ENCODE measurements around the gene XNDC1N. TPM values are rescaled to one million over a fixed set of nuclear protein-coding genes. Genes with fewer than 3 reads are reported as not detected.

Gene XNDC1N
- total and polyA plus RNA-seq, 9 of the 15 experiments (the other 6 are each of a cell fraction or from before 2014, with no cell fraction given): 6.8 to 11.4 (median 9.7) TPM

GRCh38 chr11:71928737-71929443 is 496 bp upstream of the XNDC1N start, which contains the start of gene RNF121 (continued):
- TF ChIP-seq CXXC5 (CRISPR knock-in tag; IDR thresholded peaks at IDR 0.05) (peak; percentile 69), CTCFL (IDR thresholded peaks at IDR 0.05; ENCODE audit: borderline replicate concordance, insufficient read depth, low read depth, low read length, poor library complexity, severe bottlenecking) (no peak), EGR1 (conservative IDR thresholded peaks at IDR 0.05) (peak; percentile 97), MEIS2 (IDR thresholded peaks at IDR 0.05; ENCODE audit: partially characterized antibody) (peak; percentile 45), TEAD4 (IDR thresholded peaks at IDR 0.05; ENCODE audit: low read length) (peak; percentile 43), TEAD4 (CRISPR knock-in tag; IDR thresholded peaks at IDR 0.05; ENCODE audit: borderline replicate concordance) (no peak), U2AF2 (optimal IDR thresholded peaks at IDR 0.05; ENCODE audit: low read depth, low read length) (no peak), ATF3 (IDR thresholded peaks at IDR 0.05) (0 out of 2 replicates have a peak, but pooled peaks have one; percentile 25), ATF3 (CRISPR knock-in tag; conservative IDR thresholded peaks at IDR 0.05) (no peak), HIVEP1 (CRISPR knock-in tag; IDR thresholded peaks at IDR 0.05) (no peak), FOXK2 (conservative IDR thresholded peaks at IDR 0.05 in 1 of 2, IDR thresholded peaks at IDR 0.05 in 1 of 2; ENCODE audit: low read depth in 2 of 2) (peak; percentile 85 to 92), AFF4 (CRISPR knock-in tag; IDR thresholded peaks at IDR 0.05) (peak; percentile 18; the same call in 1 of the 2 replicates), ZNF232 (CRISPR knock-in tag; IDR thresholded peaks at IDR 0.05) (no peak), LARP7 (IDR thresholded peaks at IDR 0.05) (peak; percentile 92), HDAC2 (IDR thresholded peaks at IDR 0.05) (0 out of 2 replicates have a peak, but pooled peaks have one; percentile 16), POLR2B (IDR thresholded peaks at IDR 0.05; ENCODE audit: low read depth, partially characterized antibody) (peak; percentile 97), HNRNPLL (IDR thresholded peaks at IDR 0.05; ENCODE audit: low read depth, low read length, poor library complexity, severe bottlenecking) (peak; percentile 16)
